Ovary (tissue), 3 donors: ENCODE data around the gene MNAT1.

Experiments
- CTCF ChIP-seq, 3 donors: fragments of 450-650 bp in 2 of 3; fragments of 200-600 bp in 1 of 3; IDR thresholded peaks; one replicate each; pipeline versions ENCODE4 v1.5.1 to v1.8.0; 2016 to 2022; ENCODE audit warnings: antibody characterized with exemption in 3 of 3, mild to moderate bottlenecking in 1 of 3
- POLR2A ChIP-seq: fragments of 450-650 bp; IDR thresholded peaks from one replicate; pipeline ENCODE4 v1.6.1; 2017; ENCODE audit warnings: antibody characterized with exemption, mild to moderate bottlenecking, moderate library complexity
- donor health status: DM: no; HTN: no; CAD: no.

GRCh38 chr14:60946773-60947172 is 212.2 kb downstream of the MNAT1 start:
- TF ChIP-seq CTCF (IDR thresholded peaks at IDR 0.05) (no peak), POLR2A (no peak)
